Measurements from ENCODE around the gene ZNF581. TPM values are rescaled to one million over a fixed set of nuclear protein-coding genes. Genes with fewer than 3 reads are reported as not detected.

The ZNF581 gene
- total RNA-seq, 4 donors from 2014 or later: 11.8 to 20.2 (median 14.0) TPM

GRCh38 chr19:55640043-55640576 lies 3.3 kb upstream of the ZNF581 start:
- H3K27me3 ChIP-seq: no peaks in the 10 kb centered on the region
- DNase-seq: no peak
- peaks cover 67 to 96% (median 69%) of the 10 kb centered on the region in 3 donors for H3K4me1 ChIP-seq
- TF ChIP-seq POLR2A (IDR thresholded peaks at IDR 0.05) (peak in 1 of 4 donors; percentile 18), CTCF (IDR thresholded peaks at IDR 0.05) (peak; percentile 45 to 70 (median 53))
- intact Hi-C loops (cut with DNase I): no loop called here
- peaks cover 0 to 17% (median 0%) of the 10 kb centered on the region in 3 donors for H3K36me3 ChIP-seq
- peak overlapping the region; percentile 93 to 98 (median 96) for H3K27ac ChIP-seq
- H3K9me3 ChIP-seq: no peaks in the 10 kb centered on the region
- H3K4me3 ChIP-seq: peak overlapping the region; percentile 93 to 96 (median 95)
- WGBS, 2 donors: 40 to 100% methylated on average over 1 to 3 of the region's 38 CpGs

GRCh38 chr19:55640577-55641425 lies 2.6 kb upstream of the ZNF581 start, which contains the start of gene ZNF580:
Gene ZNF580, plus strand, starts transcription at chr19:55641002. Its CDS starts 1,507 bp downstream, at chr19:55642509.
- no peak for DNase-seq
- Histone ChIP-seq H3K4me3 (peak within 1 kb of the TSS; percentile 93 to 96 (median 95)), H3K27ac (peak within 1 kb of the TSS; percentile 93 to 98 (median 96)), H3K4me1 (peaks cover 60 to 93% (median 68%) of the 10 kb centered on the region in 3 donors), H3K36me3 (peaks cover 0 to 24% (median 5%) of the 10 kb centered on the region in 3 donors), H3K27me3 (no peaks in the 10 kb centered on the region), H3K9me3 (no peaks in the 10 kb centered on the region)
- intact Hi-C loops (cut with DNase I): no loop called here
- 0% methylated on average over 13 to 20 of the region's 89 CpGs for WGBS, 2 donors
- TF ChIP-seq CTCF (IDR thresholded peaks at IDR 0.05) (no peak), POLR2A (IDR thresholded peaks at IDR 0.05) (peak in 1 of 4 donors; percentile 16)

GRCh38 chr19:55641426-55642152 lies 1.9 kb upstream of the ZNF581 start:
- H3K27ac ChIP-seq: peak overlapping the region; percentile 93 to 98 (median 96)
- H3K27me3 ChIP-seq: no peaks in the 10 kb centered on the region
- no peaks in the 10 kb centered on the region for H3K9me3 ChIP-seq
- H3K4me1 ChIP-seq: peaks cover 52 to 90% (median 60%) of the 10 kb centered on the region in 3 donors
- peaks cover 0 to 27% (median 5%) of the 10 kb centered on the region in 3 donors for H3K36me3 ChIP-seq
- intact Hi-C loops (cut with DNase I): no loop called here
- peak overlapping the region; percentile 93 to 96 (median 95) for H3K4me3 ChIP-seq
- TF ChIP-seq CTCF (IDR thresholded peaks at IDR 0.05): no peak
- no peak for TF ChIP-seq POLR2A (IDR thresholded peaks at IDR 0.05)
- WGBS, 2 donors: 2% methylated on average over 24 of the region's 25 CpGs
- DNase-seq: no peak

GRCh38 chr19:55642153-55643002 lies 1.1 kb upstream of the ZNF581 start:
- H3K27ac ChIP-seq: peak overlapping the region; percentile 93 to 98 (median 96)
- H3K36me3 ChIP-seq: peaks cover 0 to 27% (median 5%) of the 10 kb centered on the region in 3 donors
- H3K4me3 ChIP-seq: peak overlapping the region; percentile 93 to 96 (median 95)
- peaks cover 48 to 90% (median 57%) of the 10 kb centered on the region in 3 donors for H3K4me1 ChIP-seq
- H3K9me3 ChIP-seq: no peaks in the 10 kb centered on the region
- intact Hi-C loops (cut with DNase I): no loop called here
- no peak for DNase-seq
- WGBS, 2 donors: 0 to 1% methylated on average over 11 to 12 of the region's 65 CpGs
- TF ChIP-seq CTCF (IDR thresholded peaks at IDR 0.05) (no peak), POLR2A (IDR thresholded peaks at IDR 0.05) (peak in 2 of 4 donors; percentile 18 to 28)
- no peaks in the 10 kb centered on the region for H3K27me3 ChIP-seq

Measured in esophagus squamous epithelium (tissue), 5 donors.